ENCODE measurements around the gene CDYL2.

DNA sequence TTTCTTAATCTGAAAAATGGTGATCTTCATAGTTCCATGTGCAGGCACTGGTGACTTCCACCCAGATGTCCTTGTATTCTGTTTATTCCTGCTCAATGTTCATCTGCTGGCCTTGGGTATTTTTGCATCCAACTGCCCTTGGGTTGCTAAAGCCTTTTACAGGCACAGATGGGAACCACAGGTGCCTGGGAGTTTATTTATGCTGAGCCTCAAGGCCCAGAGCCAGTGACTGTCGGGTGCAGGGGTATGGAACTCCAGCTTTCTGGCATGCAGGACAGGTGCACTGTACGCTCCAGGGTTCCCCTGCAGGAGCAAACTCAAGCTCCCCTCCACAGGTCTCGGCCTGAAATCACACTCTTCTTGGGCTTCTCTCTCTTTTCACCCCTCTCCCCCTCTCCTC, 241.3 kb downstream of the CDYL2 start:
- TF ChIP-seq, protein P1, sequence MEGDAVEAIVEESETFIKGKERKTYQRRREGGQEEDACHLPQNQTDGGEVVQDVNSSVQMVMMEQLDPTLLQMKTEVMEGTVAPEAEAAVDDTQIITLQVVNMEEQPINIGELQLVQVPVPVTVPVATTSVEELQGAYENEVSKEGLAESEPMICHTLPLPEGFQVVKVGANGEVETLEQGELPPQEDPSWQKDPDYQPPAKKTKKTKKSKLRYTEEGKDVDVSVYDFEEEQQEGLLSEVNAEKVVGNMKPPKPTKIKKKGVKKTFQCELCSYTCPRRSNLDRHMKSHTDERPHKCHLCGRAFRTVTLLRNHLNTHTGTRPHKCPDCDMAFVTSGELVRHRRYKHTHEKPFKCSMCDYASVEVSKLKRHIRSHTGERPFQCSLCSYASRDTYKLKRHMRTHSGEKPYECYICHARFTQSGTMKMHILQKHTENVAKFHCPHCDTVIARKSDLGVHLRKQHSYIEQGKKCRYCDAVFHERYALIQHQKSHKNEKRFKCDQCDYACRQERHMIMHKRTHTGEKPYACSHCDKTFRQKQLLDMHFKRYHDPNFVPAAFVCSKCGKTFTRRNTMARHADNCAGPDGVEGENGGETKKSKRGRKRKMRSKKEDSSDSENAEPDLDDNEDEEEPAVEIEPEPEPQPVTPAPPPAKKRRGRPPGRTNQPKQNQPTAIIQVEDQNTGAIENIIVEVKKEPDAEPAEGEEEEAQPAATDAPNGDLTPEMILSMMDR (IDR thresholded peaks at IDR 0.05) = no peak
- no peak for TF ChIP-seq POLR2A (IDR thresholded peaks at IDR 0.05)

All from Peyer's patch (tissue), 4 donors.